OCI-LY7 (cell line): ENCODE data around the gene MTCL1.

Experiments
- CTCF ChIP-seq: fragments of 200-600 bp; sonication (generic); conservative IDR thresholded peaks from 2 replicates; pipeline ENCODE4 v1.5.1; 2014; ENCODE audit warnings: mild to moderate bottlenecking, antibody characterized with exemption, low read length, moderate library complexity, mixed read lengths
- EZH2phosphoT487 ChIP-seq: fragments of 200-600 bp; sonication (generic); IDR thresholded peaks from 2 replicates; pipeline ENCODE4 v1.6.1; 2018; ENCODE audit warnings: low read depth, borderline replicate concordance, mild to moderate bottlenecking, mixed run types, antibody characterized with exemption, low read length, moderate library complexity, mixed read lengths

GRCh38 chr18:8839281-8839680 is 133.9 kb downstream of the MTCL1 start:
- TF ChIP-seq CTCF (no peak), EZH2phosphoT487 (no peak)
